Measurements from ENCODE around the gene TRIM63. TPM values are rescaled to one million over a fixed set of nuclear protein-coding genes. Genes with fewer than 3 reads are reported as not detected.

TRIM63 gene
- total and polyA plus RNA-seq, 2 of the 8 experiments (the other 6 are each of a cell fraction or from before 2014, with no cell fraction given): not detected

DNA sequence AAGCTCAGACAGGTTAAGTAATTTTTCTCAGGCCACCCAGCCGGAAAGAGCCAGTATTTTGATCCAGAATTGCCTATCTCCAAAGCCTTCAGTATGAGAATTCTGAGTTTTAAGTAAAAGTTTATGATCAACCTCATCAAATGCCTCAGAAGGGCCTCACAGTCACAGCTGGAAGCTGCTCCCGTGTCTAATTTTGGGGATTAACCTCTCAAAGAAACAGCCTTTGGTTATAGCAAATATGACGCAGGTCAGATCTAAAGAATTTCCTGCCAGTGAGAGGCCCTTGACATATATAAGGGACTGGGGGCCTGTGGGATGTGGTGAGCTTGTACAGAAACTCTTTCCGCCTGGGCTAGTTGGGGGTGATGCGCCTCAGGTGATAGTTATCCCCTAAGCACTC lies 43.6 kb downstream of the TRIM63 start:
- ChIA-PET POLR2A (ENCODE audit: partially characterized antibody) (interaction anchor here (1.2 to 1.6 kb wide), 2 partner anchors 125 to 204 kb away, joined by 3 to 6 read pairs; partner anchors contain the start of gene MTFR1L), CTCF (ENCODE audit: partially characterized antibody) (interaction anchor here (0.6 to 6.4 kb wide), 6 partner anchors 11 to 341 kb away, joined by 3 to 46 read pairs (median 6); no protein-coding TSS in a partner anchor)
- Histone ChIP-seq H3K56ac (replicated peaks; ENCODE audit: insufficient read length, low read depth, low read length) (no peak overlapping the region), H3K4me1 (replicated peaks in 1 of 4; ENCODE audit: control insufficient read depth in 3 of 4, insufficient read depth in 4 of 4, low read length in 3 of 4) (peaks cover 0 to 16% (median 13%) of the 10 kb centered on the region in 4 experiments; a peak in 6 of 7 replicates), H4K5ac (ENCODE audit: insufficient read length, low read depth, low read length) (no peak overlapping the region), H4K8ac (ENCODE audit: extremely low read depth, insufficient read depth, low read length) (no peak overlapping the region), H2BK5ac (ENCODE audit: low read depth, low read length) (no peak overlapping the region), H3K4me3 (ENCODE audit: extremely low read depth in 1 of 4, insufficient read depth in 2 of 4, low read depth in 3 of 4, low read length in 4 of 4) (no peak overlapping the region), H3K4ac (replicated peaks; ENCODE audit: insufficient read length, low read depth, low read length) (no peak overlapping the region), H3K23ac (ENCODE audit: insufficient read length) (no peak overlapping the region), H3K36me3 (ENCODE audit: control insufficient read depth in 2 of 4, insufficient read depth in 4 of 4, low read length in 3 of 4) (no peaks in the 10 kb centered on the region), H3K9ac (replicated peaks in 1 of 4; ENCODE audit: extremely low read depth in 1 of 4, low read depth in 3 of 4, low read length in 3 of 4) (no peak overlapping the region), H2BK20ac (ENCODE audit: low read length) (no peak overlapping the region), H3K14ac (ENCODE audit: insufficient read length) (no peak overlapping the region), H3K79me1 (ENCODE audit: low read depth, low read length) (no peaks in the 10 kb centered on the region), H3K27ac (ENCODE audit: low read depth, low read length) (no peak overlapping the region), H4K91ac (replicated peaks; ENCODE audit: insufficient read length, low read length) (no peak overlapping the region), H3K4me2 (ENCODE audit: insufficient read depth in 1 of 2, low read depth in 2 of 2, low read length in 2 of 2) (no peak overlapping the region), H3K9me3 (ENCODE audit: insufficient read depth in 2 of 2, low read depth in 1 of 2, low read length in 1 of 2) (no peaks in the 10 kb centered on the region), H2AFZ (ENCODE audit: low read length) (no peak overlapping the region), H2AK5ac (ENCODE audit: low read depth, low read length) (no peak overlapping the region), H2BK15ac (ENCODE audit: low read length) (no peak overlapping the region), H3K27me3 (replicated peaks in 1 of 4; ENCODE audit: control insufficient read depth in 3 of 4, extremely low read depth in 1 of 4, insufficient read depth in 3 of 4, low read length in 3 of 4) (no peaks in the 10 kb centered on the region), H2BK12ac (ENCODE audit: low read depth, low read length) (no peak overlapping the region), H3K23me2 (ENCODE audit: low read depth, low read length) (peaks cover 3% of the 10 kb centered on the region; the same call in 1 of the 2 replicates), H3K79me2 (ENCODE audit: control insufficient read depth in 1 of 2, insufficient read depth in 2 of 2, low read length in 2 of 2) (no peaks in the 10 kb centered on the region), H2BK120ac (replicated peaks; ENCODE audit: low read depth, low read length) (no peak overlapping the region), H4K20me1 (replicated peaks in 1 of 2; ENCODE audit: control insufficient read depth in 1 of 2, insufficient read depth in 2 of 2, low read length in 2 of 2) (no peaks in the 10 kb centered on the region), H3K18ac (ENCODE audit: extremely low read depth, low read length) (no peak overlapping the region)
- no peak for FAIRE-seq
- 88% methylated on average over 5 of the region's 5 CpGs; no CpG with 5 or more reads in 1 of the 2 experiments for WGBS, 2 experiments (ENCODE audit: extremely low coverage in 1 of 2, insufficient coverage in 1 of 2, insufficient read length in 1 of 2, insufficient replicate concordance in 2 of 2, low coverage in 1 of 2, low lambda C conversion rate in 2 of 2, missing lambda C conversion rate in 1 of 2)
- TF ChIP-seq NANOG (IDR thresholded peaks at IDR 0.05; ENCODE audit: insufficient read depth, low read depth, low read length, poor library complexity, severe bottlenecking) (no peak), SUZ12 (IDR thresholded peaks at IDR 0.05; ENCODE audit: low read length) (no peak), TAF1 (IDR thresholded peaks at IDR 0.05; ENCODE audit: low read depth, low read length) (no peak), KDM5A (IDR thresholded peaks at IDR 0.05; ENCODE audit: low read length) (no peak), CHD1 (IDR thresholded peaks at IDR 0.05; ENCODE audit: low read depth, low read length) (no peak)
- no peak for DNase-seq (ENCODE audit: low read depth in 1 of 2, low spot score in 2 of 2)

Data from H1 (cell line).